Ovary (tissue), 9 donors: Measurements from ENCODE around the gene TUSC2. TPM values are rescaled to one million over a fixed set of nuclear protein-coding genes. Genes with fewer than 3 reads are reported as not detected.

Experiments
- DNase-seq, 5 donors: peaks; one replicate each; pipeline ENCODE4 v3.0.0-alpha.2; 2019 to 2020
- H3K27ac ChIP-seq, 2 donors: fragments of 200-600 bp; one replicate each; pipeline versions ENCODE4 v1.5.1 to v1.8.0; 2019 to 2022
- H3K27me3 ChIP-seq: fragments of 200-600 bp; one replicate; pipeline ENCODE4 v1.8.0; 2022
- H3K36me3 ChIP-seq: fragments of 200-600 bp; sonication (generic); one replicate; pipeline ENCODE4 v1.5.1; 2019
- H3K4me1 ChIP-seq: one replicate; pipeline ENCODE4 v1.8.1; 2013; ENCODE audit warnings: mild to moderate bottlenecking, moderate library complexity; ENCODE audit not compliant: insufficient read depth
- H3K4me3 ChIP-seq: fragments of 200-600 bp; sonication (generic); one replicate; pipeline ENCODE4 v1.5.1; 2017
- H3K9me3 ChIP-seq, 2 donors: fragments of 200-600 bp in 1 of 2; sonication (generic) in 1 of 2; one replicate each; pipeline versions ENCODE4 v1.5.1 to v1.8.1; 2013 to 2019; ENCODE audit warnings: mild to moderate bottlenecking in 1 of 2, moderate library complexity in 1 of 2
- CTCF ChIP-seq, 3 donors: fragments of 450-650 bp in 2 of 3; fragments of 200-600 bp in 1 of 3; IDR thresholded peaks; one replicate each; pipeline versions ENCODE4 v1.5.1 to v1.8.0; 2016 to 2022; ENCODE audit warnings: antibody characterized with exemption in 3 of 3, mild to moderate bottlenecking in 1 of 3
- EP300 ChIP-seq: sonication (generic); formaldehyde crosslinking; IDR thresholded peaks from one replicate; pipeline ENCODE4 v1.6.1; 2017; ENCODE audit warnings: antibody characterized with exemption
- POLR2A ChIP-seq: fragments of 450-650 bp; IDR thresholded peaks from one replicate; pipeline ENCODE4 v1.6.1; 2017; ENCODE audit warnings: antibody characterized with exemption, mild to moderate bottlenecking, moderate library complexity
- WGBS, 3 donors: extraction: QIAGEN DNeasy Blood & Tissue Kit in 1 of 3; methylation state at CpG; one replicate each; pipeline versions ENCODE4 v1.1.5 to v1.1.7; 2013 to 2017; 5-methylcytosine and 5-hydroxymethylcytosine counted together
- intact Hi-C, 4 donors: fragments of 100-400 bp; cut with DNase I; formaldehyde crosslinking; loops; one replicate each; pipeline versions ENCODE4 v1.11.0 to v1.15.1; 2022 to 2023
- polyA plus RNA-seq, 2 donors: library from polyadenylated mRNA; stranded (reverse); fragments of 200-250 nt in 1 of 2; fragments of 350-450 nt in 1 of 2; fragmentation: Illumina TruSeq in 1 of 2; extraction: RNeasy Lipid Tissue Mini Kit (QIAGEN cat#74804) in 1 of 2; gene quantifications; one replicate each; pipeline ENCODE4 v1.2.3, GENCODE V29; 2013 to 2014
- total RNA-seq, 7 donors: library from RNA; depleted of rRNA in 2 of 7; stranded (reverse); fragments of >200 nt in 2 of 7; fragmentation: NEBNext Ultra II Directional in 3 of 7; extraction: Animal tissue kit (Norgen Biotek cat#: 25700) in 3 of 7; gene quantifications; one replicate each; pipeline versions ENCODE4 v1.1.0 to v1.2.4, GENCODE V29; 2016 to 2023
- donor health status: DM: no; HTN: no; CAD: no; lungs with moderate emphysema.
- donor health status: DM: no; HTN: no; CAD: no.
- donor health status: Bipolar disorder and iron deficiency.
- donor health status: DM: yes; HTN: yes; CAD: no.
- donor health status: DM: no; HTN: no; CAD: no.
- donor health status: DM: yes; HTN: yes; CAD: no.

TUSC2 gene
- total and polyA plus RNA-seq, 9 donors = 19.4 to 26.4 (median 21.3) TPM

GRCh38 chr3:50304601-50305000, 23.4 kb downstream of the TUSC2 start:
- H3K27ac ChIP-seq = no peak overlapping the region
- no peaks in the 10 kb centered on the region for H3K9me3 ChIP-seq

GRCh38 chr3:50303013-50303815, 24.8 kb downstream of the TUSC2 start, which contains the start of gene HYAL1:
TSS of gene HYAL1 (minus strand) at chr3:50303574. CDS start at chr3:50302956, 618 bp downstream.
- peak; percentile 63 to 80 (median 69) for DNase-seq
- Histone ChIP-seq H3K36me3 (no peaks in the 10 kb centered on the region), H3K9me3 (no peaks in the 10 kb centered on the region), H3K4me3 (no peak within 1 kb of the TSS), H3K27me3 (no peaks in the 10 kb centered on the region), H3K4me1 (peaks cover 13% of the 10 kb centered on the region), H3K27ac (peak within 1 kb of the TSS; percentile 45 to 60)
- WGBS, 3 donors = 48 to 54% (median 53%) methylated on average over 12 to 14 of the region's 14 CpGs
- no peak for TF ChIP-seq POLR2A
- TF ChIP-seq EP300 = no peak
- no peak for TF ChIP-seq CTCF (IDR thresholded peaks at IDR 0.05)
- intact Hi-C loops = loop anchor here in 1 of 4 donors (2.0 kb wide), 1 partner anchor 18 kb away; no protein-coding TSS in a partner anchor

More at GRCh38 chr3:50304601-50305000, 23.4 kb downstream of the TUSC2 start:
- Histone ChIP-seq H3K27me3 (no peaks in the 10 kb centered on the region), H3K4me3 (no peak overlapping the region), H3K4me1 (peaks cover 10% of the 10 kb centered on the region), H3K36me3 (no peaks in the 10 kb centered on the region)
- TF ChIP-seq EP300 = no peak
- no peak for TF ChIP-seq CTCF (IDR thresholded peaks at IDR 0.05)
- DNase-seq = no peak
- intact Hi-C loops = no loop called here

- Histone ChIP-seq H3K36me3 (no peaks in the 10 kb centered on the region), H3K27ac (peak overlapping the region; percentile 45 to 60), H3K27me3 (no peaks in the 10 kb centered on the region), H3K4me3 (no peak overlapping the region), H3K9me3 (no peaks in the 10 kb centered on the region), H3K4me1 (peaks cover 13% of the 10 kb centered on the region)
- 85 to 88% (median 87%) methylated on average over 32 of the region's 32 CpGs for WGBS, 3 donors
- peak in 2 of 5 donors; percentile 47 to 49 for DNase-seq
- intact Hi-C loops = loop anchor here in 1 of 4 donors (2.0 kb wide), 1 partner anchor 18 kb away; no protein-coding TSS in a partner anchor
- TF ChIP-seq POLR2A = no peak
- no peak for TF ChIP-seq CTCF (IDR thresholded peaks at IDR 0.05)
- TF ChIP-seq EP300 = no peak
Observed at GRCh38 chr3:50302095-50303012, 25.7 kb downstream of the TUSC2 start.

- H3K4me1 ChIP-seq = peaks cover 13% of the 10 kb centered on the region
- no peaks in the 10 kb centered on the region for H3K36me3 ChIP-seq
- TF ChIP-seq POLR2A (no peak), CTCF (IDR thresholded peaks at IDR 0.05) (no peak), EP300 (no peak)
- peak overlapping the region; percentile 9 to 68 for H3K27ac ChIP-seq
- H3K4me3 ChIP-seq = no peak overlapping the region
- DNase-seq = no peak
- H3K27me3 ChIP-seq = no peaks in the 10 kb centered on the region
- intact Hi-C loops = no loop called here
- WGBS, 3 donors = 89 to 94% (median 89%) methylated on average over 6 of the region's 6 CpGs
- H3K9me3 ChIP-seq = no peaks in the 10 kb centered on the region
Observed at GRCh38 chr3:50300681-50301254, 27.3 kb downstream of the TUSC2 start.
